ENCODE measurements around the gene SPRY1. TPM values are rescaled to one million over a fixed set of nuclear protein-coding genes. Genes with fewer than 3 reads are reported as not detected.

The SPRY1 gene
- total RNA-seq, 1 donor from 2014 or later: 37.3 TPM

- DNase-seq (no peak), ATAC-seq (ENCODE audit: poor library complexity) (no peak)
- intact Hi-C loops (cut with DNase I): loop anchor here (10.0 kb wide), 1 partner anchor 147 kb away; no protein-coding TSS in a partner anchor
These were observed 5.5 kb downstream of the SPRY1 start for GRCh38 chr4:123402121-123402465.

GRCh38 chr4:123403080-123403604 is 6.5 kb downstream of the SPRY1 start:
- intact Hi-C loops (cut with DNase I): loop anchor here (10.0 kb wide), 1 partner anchor 148 kb away; no protein-coding TSS in a partner anchor
- ATAC-seq (ENCODE audit: poor library complexity) (no peak), DNase-seq (no peak)

- DNase-seq (no peak), ATAC-seq (ENCODE audit: poor library complexity) (no peak)
- intact Hi-C loops (cut with DNase I): loop anchor here (10.0 kb wide), 1 partner anchor 150 kb away; no protein-coding TSS in a partner anchor
These were observed 7.9 kb downstream of the SPRY1 start for GRCh38 chr4:123404533-123404932.

- intact Hi-C loops (cut with DNase I): loop anchor here (10.0 kb wide), 1 partner anchor 151 kb away; no protein-coding TSS in a partner anchor
- DNase-seq (no peak), ATAC-seq (ENCODE audit: poor library complexity) (no peak)
These were observed 8.8 kb downstream of the SPRY1 start for GRCh38 chr4:123405267-123405865.

GRCh38 chr4:123406872-123407271 is 10.3 kb downstream of the SPRY1 start:
- ATAC-seq (ENCODE audit: poor library complexity) (no peak), DNase-seq (no peak)
- intact Hi-C loops (cut with DNase I): loop anchor here (10.0 kb wide), 1 partner anchor 152 kb away; no protein-coding TSS in a partner anchor

- peak; percentile 22 for ATAC-seq (ENCODE audit: poor library complexity)
- DNase-seq: no peak
- intact Hi-C loops (cut with DNase I): loop anchor here (10.0 kb wide), 1 partner anchor 154 kb away; no protein-coding TSS in a partner anchor
These were observed 12.0 kb downstream of the SPRY1 start for GRCh38 chr4:123408471-123409084.

GRCh38 chr4:123409334-123409733 is 12.7 kb downstream of the SPRY1 start:
- intact Hi-C loops (cut with DNase I): loop anchor here (10.0 kb wide), 1 partner anchor 155 kb away; no protein-coding TSS in a partner anchor
- ATAC-seq (ENCODE audit: poor library complexity) (no peak), DNase-seq (no peak)

- intact Hi-C loops (cut with DNase I): no loop called here
- ATAC-seq (ENCODE audit: poor library complexity) (no peak), DNase-seq (no peak)
These were observed 14.9 kb downstream of the SPRY1 start for GRCh38 chr4:123411514-123411913.

GRCh38 chr4:123412091-123412505 is 15.5 kb downstream of the SPRY1 start:
- no peak for DNase-seq
- no peak for ATAC-seq (ENCODE audit: poor library complexity)
- intact Hi-C loops (cut with DNase I): no loop called here

- intact Hi-C loops (cut with DNase I): no loop called here
These were observed 16.3 kb downstream of the SPRY1 start for GRCh38 chr4:123412700-123413512.

GRCh38 chr4:123415576-123415975 is 19.0 kb downstream of the SPRY1 start:
- no peak for DNase-seq
- intact Hi-C loops (cut with DNase I): no loop called here
- ATAC-seq (ENCODE audit: poor library complexity): no peak

More at GRCh38 chr4:123412700-123413512, 16.3 kb downstream of the SPRY1 start:
- DNase-seq (no peak), ATAC-seq (ENCODE audit: poor library complexity) (no peak)

- DNase-seq (no peak), ATAC-seq (ENCODE audit: poor library complexity) (no peak)
- intact Hi-C loops (cut with DNase I): no loop called here
These were observed 19.4 kb downstream of the SPRY1 start for GRCh38 chr4:123415977-123416376.

GRCh38 chr4:123417813-123418212 is 21.2 kb downstream of the SPRY1 start:
- DNase-seq: no peak
- intact Hi-C loops (cut with DNase I): no loop called here
- ATAC-seq (ENCODE audit: poor library complexity): no peak

GRCh38 chr4:123418351-123418931 is 21.8 kb downstream of the SPRY1 start:
- ATAC-seq (ENCODE audit: poor library complexity): peak; percentile 70
- intact Hi-C loops (cut with DNase I): no loop called here
- no peak for DNase-seq

GRCh38 chr4:123419885-123420755 is 23.5 kb downstream of the SPRY1 start:
- intact Hi-C loops (cut with DNase I): no loop called here
- no peak for ATAC-seq (ENCODE audit: poor library complexity)
- no peak for DNase-seq

GRCh38 chr4:123421227-123421936 is 24.8 kb downstream of the SPRY1 start:
- no peak for ATAC-seq (ENCODE audit: poor library complexity)
- intact Hi-C loops (cut with DNase I): no loop called here

More at GRCh38 chr4:123421227-123421936, 24.8 kb downstream of the SPRY1 start:
- DNase-seq: no peak
